ENCODE data around the gene OS9. TPM values are rescaled to one million over a fixed set of nuclear protein-coding genes. Genes with fewer than 3 reads are reported as not detected.

Gene OS9
- total and polyA plus RNA-seq, 2 of the 4 experiments (the other 2 are of a cell fraction), result 159 to 272 TPM

GRCh38 chr12:57688931-57689330 lies 5.0 kb upstream of the OS9 start:
- Histone ChIP-seq H3K36me3 (ENCODE audit: control insufficient read depth, insufficient read depth, low read length) (no peaks in the 10 kb centered on the region), H2BK5ac (ENCODE audit: low read depth, low read length, poor library complexity, severe bottlenecking) (no peak overlapping the region), H4K5ac (ENCODE audit: low read depth, low read length) (no peak overlapping the region), H3K4ac (ENCODE audit: low read depth, low read length) (no peak overlapping the region), H3K9ac (ENCODE audit: low read depth, low read length) (no peak overlapping the region), H2AK9ac (replicated peaks; ENCODE audit: low read depth, low read length, poor library complexity) (no peak overlapping the region), H3K27ac (ENCODE audit: insufficient read depth, low read length) (no peak overlapping the region), H4K20me1 (ENCODE audit: insufficient read depth, low read length) (no peaks in the 10 kb centered on the region), H3K23ac (ENCODE audit: low read depth, low read length) (no peak overlapping the region), H3K9me1 (ENCODE audit: insufficient read depth, low read length) (no peaks in the 10 kb centered on the region), H2AFZ (replicated peaks; ENCODE audit: low read length, poor library complexity) (no peak overlapping the region), H4K8ac (ENCODE audit: low read depth in 2 of 2, low read length in 2 of 2) (no peak overlapping the region), H2AK5ac (ENCODE audit: low read depth, low read length) (no peak overlapping the region), H3K4me2 (ENCODE audit: low read depth, low read length) (no peak overlapping the region), H3K9me3 (ENCODE audit: control insufficient read depth, insufficient read depth, low read length) (no peaks in the 10 kb centered on the region), H3K56ac (ENCODE audit: extremely low read depth, insufficient read depth, low read length) (no peak overlapping the region), H3K18ac (ENCODE audit: low read depth, low read length) (no peak overlapping the region), H3K4me3 (ENCODE audit: insufficient read depth, low read depth, low read length) (no peak overlapping the region), H2BK15ac (ENCODE audit: low read depth, low read length) (no peak overlapping the region), H3K4me1 (ENCODE audit: control insufficient read depth, insufficient read depth, low read length) (no peaks in the 10 kb centered on the region), H3K27me3 (ENCODE audit: control insufficient read depth, insufficient read depth, low read length) (peaks cover 5% of the 10 kb centered on the region), H2BK20ac (ENCODE audit: low read depth, low read length) (no peak overlapping the region), H3K14ac (replicated peaks; ENCODE audit: low read depth, low read length) (no peak overlapping the region), H4K91ac (ENCODE audit: insufficient read depth, low read depth, low read length) (no peak overlapping the region), H2BK120ac (ENCODE audit: low read depth, low read length) (no peak overlapping the region), H3K79me1 (ENCODE audit: low read depth in 1 of 2, low read length in 2 of 2) (no peaks in the 10 kb centered on the region)
- intact Hi-C loops (cut with micrococcal nuclease), result no loop called here
- TF ChIP-seq MAFK (IDR thresholded peaks at IDR 0.05; ENCODE audit: low read depth, low read length), result no peak
- TF ChIP-seq CTCF (conservative IDR thresholded peaks at IDR 0.05; ENCODE audit: low read depth, low read length), result no peak
- no peak for TF ChIP-seq RFX5 (IDR thresholded peaks at IDR 0.05; ENCODE audit: low read depth, low read length)
- no peak for TF ChIP-seq ELK1 (IDR thresholded peaks at IDR 0.05; ENCODE audit: borderline replicate concordance, low read depth, low read length)
- TF ChIP-seq BHLHE40 (IDR thresholded peaks at IDR 0.05; ENCODE audit: low read depth, low read length), result no peak
- TF ChIP-seq FOS (IDR thresholded peaks at IDR 0.05; ENCODE audit: low read depth, low read length), result no peak
- no peak for TF ChIP-seq USF2 (IDR thresholded peaks at IDR 0.05; ENCODE audit: low read depth, low read length)
- no peak for TF ChIP-seq CHD1 (IDR thresholded peaks at IDR 0.05; ENCODE audit: low read depth, low read length)
- TF ChIP-seq MXI1 (IDR thresholded peaks at IDR 0.05; ENCODE audit: borderline replicate concordance, low read depth, low read length), result no peak
- ChIA-PET POLR2A (ENCODE audit: unreplicated experiment) (no interaction called here), CTCF (no interaction called here)
- in situ Hi-C loops (cut with MboI; ENCODE audit: low sequenced_read_pairs), result no loop called here
- no CpG with 5 or more reads among the region's 2 CpGs for WGBS, 2 experiments (ENCODE audit: extremely low coverage in 2 of 2, insufficient read length in 1 of 2)
- ATAC-seq (ENCODE audit: low read depth), result no peak
- dilution Hi-C loops (cut with HindIII; ENCODE audit: low sequenced_read_pairs, unreplicated experiment), result no loop called here
- no TSS peak for BruUV-seq (replicated peaks)
- DNase-seq, result no peak

All from IMR-90 (cell line).